ENCODE measurements around the gene KEAP1.

The KEAP1 gene

GRCh38 chr19:10450853-10451609, 52.1 kb downstream of the KEAP1 start:
- Histone ChIP-seq H3K9me3 (ENCODE audit: insufficient read depth, low read length) (no peaks in the 10 kb centered on the region), H4K20me1 (ENCODE audit: low read depth, low read length) (no peaks in the 10 kb centered on the region), H3K36me3 (ENCODE audit: low read length) (no peaks in the 10 kb centered on the region), H3K27me3 (ENCODE audit: low read length) (no peaks in the 10 kb centered on the region), H3K4me3 (ENCODE audit: insufficient read depth, low read length, poor library complexity, severe bottlenecking) (no peak overlapping the region), H3K9me2 (replicated peaks; ENCODE audit: insufficient read depth, low read length) (no peaks in the 10 kb centered on the region), H2AFZ (ENCODE audit: low read depth, low read length, severe bottlenecking) (no peak overlapping the region), H3F3A (ENCODE audit: insufficient read depth) (no peaks in the 10 kb centered on the region), H3K79me2 (ENCODE audit: insufficient read depth, low read length) (no peaks in the 10 kb centered on the region), H3K9ac (ENCODE audit: low read length) (no peak overlapping the region), H3K4me2 (ENCODE audit: low read depth, low read length, poor library complexity, severe bottlenecking) (no peak overlapping the region), H3K27ac (ENCODE audit: low read depth, low read length) (no peak overlapping the region)
- TF ChIP-seq CTCF (IDR thresholded peaks at IDR 0.05; ENCODE audit: insufficient read depth, low read length, poor library complexity, severe bottlenecking) (no peak), EZH2phosphoT487 (conservative IDR thresholded peaks at IDR 0.05; ENCODE audit: low read length) (no peak)

- Histone ChIP-seq H4K20me1 (ENCODE audit: low read depth, low read length) (no peaks in the 10 kb centered on the region), H3K4me2 (ENCODE audit: low read depth, low read length, poor library complexity, severe bottlenecking) (no peak overlapping the region), H3K79me2 (ENCODE audit: insufficient read depth, low read length) (no peaks in the 10 kb centered on the region), H3K27me3 (ENCODE audit: low read length) (no peaks in the 10 kb centered on the region), H3K36me3 (ENCODE audit: low read length) (no peaks in the 10 kb centered on the region), H3K9me3 (ENCODE audit: insufficient read depth, low read length) (no peaks in the 10 kb centered on the region), H3K9ac (ENCODE audit: low read length) (no peak overlapping the region), H3F3A (ENCODE audit: insufficient read depth) (no peaks in the 10 kb centered on the region), H2AFZ (ENCODE audit: low read depth, low read length, severe bottlenecking) (no peak overlapping the region), H3K4me3 (ENCODE audit: insufficient read depth, low read length, poor library complexity, severe bottlenecking) (no peak overlapping the region), H3K9me2 (replicated peaks; ENCODE audit: insufficient read depth, low read length) (no peaks in the 10 kb centered on the region), H3K27ac (ENCODE audit: low read depth, low read length) (no peak overlapping the region)
- no peak for TF ChIP-seq EZH2phosphoT487 (conservative IDR thresholded peaks at IDR 0.05; ENCODE audit: low read length)
- TF ChIP-seq CTCF (IDR thresholded peaks at IDR 0.05; ENCODE audit: insufficient read depth, low read length, poor library complexity, severe bottlenecking), result no peak
Measured at GRCh38 chr19:10450191-10450852, 52.8 kb downstream of the KEAP1 start.

DNA sequence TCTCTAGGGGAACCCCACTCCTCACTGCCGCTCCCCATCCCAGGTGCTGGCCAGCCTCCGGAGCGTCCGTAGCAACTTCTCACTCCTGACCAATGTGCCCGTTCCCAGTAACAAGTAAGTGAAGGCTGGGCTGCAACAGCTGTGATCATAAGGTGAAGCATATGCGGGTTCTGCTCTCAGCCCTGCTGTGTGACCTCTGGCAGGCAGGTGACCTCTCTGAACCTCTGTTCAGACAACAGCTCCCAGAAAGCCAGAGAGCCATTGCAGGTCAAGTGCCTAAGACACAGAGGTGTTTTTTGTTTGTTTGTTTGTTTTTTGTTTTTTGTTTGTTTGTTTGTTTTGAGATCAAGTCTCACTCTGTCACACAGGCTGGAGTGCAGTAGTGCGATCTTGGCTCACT, 54.1 kb downstream of the KEAP1 start:
- TF ChIP-seq EZH2phosphoT487 (conservative IDR thresholded peaks at IDR 0.05; ENCODE audit: low read length) (no peak), CTCF (IDR thresholded peaks at IDR 0.05; ENCODE audit: insufficient read depth, low read length, poor library complexity, severe bottlenecking) (no peak)
- H3K27ac ChIP-seq (ENCODE audit: low read depth, low read length), result no peak overlapping the region
- no peaks in the 10 kb centered on the region for H3F3A ChIP-seq (ENCODE audit: insufficient read depth)
- H3K4me2 ChIP-seq (ENCODE audit: low read depth, low read length, poor library complexity, severe bottlenecking), result no peak overlapping the region
- H4K20me1 ChIP-seq (ENCODE audit: low read depth, low read length), result no peaks in the 10 kb centered on the region
- H3K27me3 ChIP-seq (ENCODE audit: low read length), result no peaks in the 10 kb centered on the region
- no peaks in the 10 kb centered on the region for H3K9me3 ChIP-seq (ENCODE audit: insufficient read depth, low read length)
- H3K9ac ChIP-seq (ENCODE audit: low read length), result no peak overlapping the region
- no peaks in the 10 kb centered on the region; the same call in 1 of the 2 replicates for H3K79me2 ChIP-seq (ENCODE audit: insufficient read depth, low read length)
- no peaks in the 10 kb centered on the region for H3K36me3 ChIP-seq (ENCODE audit: low read length)
- no peaks in the 10 kb centered on the region for H3K9me2 ChIP-seq (replicated peaks; ENCODE audit: insufficient read depth, low read length)
- no peak overlapping the region for H2AFZ ChIP-seq (ENCODE audit: low read depth, low read length, severe bottlenecking)
- H3K4me3 ChIP-seq (ENCODE audit: insufficient read depth, low read length, poor library complexity, severe bottlenecking), result no peak overlapping the region
